ENCODE measurements around the gene CD44. TPM values are rescaled to one million over a fixed set of nuclear protein-coding genes. Genes with fewer than 3 reads are reported as not detected.

The CD44 gene
- total RNA-seq, 5 donors from 2014 or later (not counting 1 experiment from before 2014, with no cell fraction given) = 732 to 1,108 (median 781) TPM

Other genes starting within 250 kb of the CD44 start
- gene APIP, start 222.8 kb upstream of the CD44 start, total RNA-seq = 10 to 100 TPM in 4 of 5 donors, 1 to 10 TPM in 1; 9.4 to 15.7 (median 15.6) TPM
- 10 to 100 TPM; 21.7 to 36.4 (median 26.1) TPM for gene PDHX, start 222.6 kb upstream of the CD44 start, total RNA-seq

Data from T-cell (primary cell).